ENCODE data around the gene UCN2.

Gene UCN2

GRCh38 chr3:48518638-48519276 is 44.8 kb downstream of the UCN2 start:
- no peak overlapping the region for H3K4me3 ChIP-seq (ENCODE audit: low read depth, low read length)
- TF ChIP-seq CTCF (IDR thresholded peaks at IDR 0.05; ENCODE audit: low read depth, low read length), result no peak
- in situ Hi-C loops (cut with HindIII; ENCODE audit: low sequenced_read_pairs), result no loop called here
- no peak for DNase-seq (ENCODE audit: low read depth, low spot score)

DNA sequence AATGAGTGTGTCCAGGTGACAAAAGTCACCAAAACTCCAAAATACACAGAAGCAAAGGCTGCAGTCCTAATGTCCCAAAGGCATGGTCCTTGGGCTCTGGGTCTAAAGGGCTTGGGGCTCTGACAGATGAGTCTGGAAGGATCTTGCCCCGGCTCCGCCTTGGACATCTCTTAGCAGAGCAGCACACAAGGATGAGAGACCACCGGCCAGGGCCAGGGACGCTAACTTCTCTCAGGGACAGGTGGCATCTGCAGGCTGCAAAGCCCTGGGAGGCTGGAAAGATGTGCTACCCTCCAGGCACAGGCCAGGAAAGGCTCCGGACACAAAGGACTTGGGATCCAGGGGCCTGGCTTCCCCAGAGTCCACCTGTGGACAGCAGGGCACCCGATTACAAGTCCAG is 45.5 kb downstream of the UCN2 start:
- no peak for DNase-seq (ENCODE audit: low read depth, low spot score)
- in situ Hi-C loops (cut with HindIII; ENCODE audit: low sequenced_read_pairs), result no loop called here
- TF ChIP-seq CTCF (IDR thresholded peaks at IDR 0.05; ENCODE audit: low read depth, low read length), result no peak
- no peak overlapping the region for H3K4me3 ChIP-seq (ENCODE audit: low read depth, low read length)

- no peak overlapping the region for H3K4me3 ChIP-seq (ENCODE audit: low read depth, low read length)
- in situ Hi-C loops (cut with HindIII; ENCODE audit: low sequenced_read_pairs), result no loop called here
- no peak for DNase-seq (ENCODE audit: low read depth, low spot score)
- TF ChIP-seq CTCF (IDR thresholded peaks at IDR 0.05; ENCODE audit: low read depth, low read length), result no peak
These were observed 47.0 kb downstream of the UCN2 start for GRCh38 chr3:48516571-48516970.

- H3K4me3 ChIP-seq (ENCODE audit: low read depth, low read length), result no peak overlapping the region
- no peak for DNase-seq (ENCODE audit: low read depth, low spot score)
These were observed 49.0 kb downstream of the UCN2 start for GRCh38 chr3:48514431-48515227.

More at GRCh38 chr3:48514431-48515227, 49.0 kb downstream of the UCN2 start:
- in situ Hi-C loops (cut with HindIII; ENCODE audit: low sequenced_read_pairs), result no loop called here
- no peak for TF ChIP-seq CTCF (IDR thresholded peaks at IDR 0.05; ENCODE audit: low read depth, low read length)

Measured in astrocyte of the spinal cord (primary cell).